HepG2 (cell line): Measurements from ENCODE around the gene LRRC45. TPM values are rescaled to one million over a fixed set of nuclear protein-coding genes. Genes with fewer than 3 reads are reported as not detected.

Experiments
- CEBPB ChIP-seq: IDR thresholded peaks from 2 replicates; pipeline ENCODE4 v1.6.1; 2011; ENCODE audit warnings: low read depth, low read length, improper control_type of control experiment, borderline replicate concordance
- GFI1 ChIP-seq: sonication (generic); formaldehyde crosslinking; IDR thresholded peaks from 2 replicates; pipeline ENCODE4 v1.5.0; 2020; ENCODE audit warnings: missing genetic modification reagents, mild to moderate bottlenecking, borderline replicate concordance
- HMG20B ChIP-seq: conservative IDR thresholded peaks from 2 replicates; pipeline ENCODE4 v1.6.1; 2016; ENCODE audit warnings: missing genetic modification reagents, missing compliant biosample characterization
- ISL2 ChIP-seq: sonication (generic); formaldehyde crosslinking; IDR thresholded peaks from 2 replicates; pipeline ENCODE4 v1.5.0; 2020; ENCODE audit warnings: missing genetic modification reagents
- JUND ChIP-seq: sonication (generic); formaldehyde crosslinking; IDR thresholded peaks from 2 replicates; pipeline ENCODE4 v1.8.0; 2022; ENCODE audit warnings: mild to moderate bottlenecking, missing genetic modification reagents
- KAT2B ChIP-seq: fragments of 150-350 bp; IDR thresholded peaks from 2 replicates; pipeline ENCODE4 v1.6.1; 2014; ENCODE audit warnings: low read depth, low read length, borderline replicate concordance
- KLF6 ChIP-seq: IDR thresholded peaks from 2 replicates; pipeline ENCODE4 v1.8.0; 2016; ENCODE audit warnings: missing biosample characterization, missing genetic modification reagents
- LCORL ChIP-seq, 2 experiments: fragments of 450-650 bp in 1 of 2; sonication (generic) in 1 of 2; formaldehyde crosslinking in 1 of 2; IDR thresholded peaks; 2 replicates each; pipeline versions ENCODE4 v1.5.0 to v1.6.1; 2017 to 2020; ENCODE audit warnings: antibody characterized with exemption in 1 of 2, missing genetic modification reagents in 1 of 2
- MATR3 ChIP-seq: sonication (generic); formaldehyde crosslinking; IDR thresholded peaks from 2 replicates; pipeline ENCODE4 v1.4.0; 2020; ENCODE audit warnings: missing genetic modification reagents
- NCOA1 ChIP-seq: sonication (generic); formaldehyde crosslinking; IDR thresholded peaks from 2 replicates; pipeline ENCODE4 v1.9.0; 2021; ENCODE audit warnings: missing genetic modification reagents
- PHF21A ChIP-seq: sonication (generic); formaldehyde crosslinking; IDR thresholded peaks from 2 replicates; pipeline ENCODE4 v1.5.0; 2020; ENCODE audit warnings: mild to moderate bottlenecking, missing genetic modification reagents
- PHF5A ChIP-seq: IDR thresholded peaks from one replicate; pipeline ENCODE4 v1.6.1; 2018; ENCODE audit warnings: low read depth, missing genetic modification reagents; ENCODE audit not compliant: unreplicated experiment
- POLR2AphosphoS5 ChIP-seq: IDR thresholded peaks from 2 replicates; pipeline ENCODE4 v1.6.1; 2012; ENCODE audit warnings: low read depth, low read length
- RARA ChIP-seq: IDR thresholded peaks from 2 replicates; pipeline ENCODE4 v1.6.1; 2016; ENCODE audit warnings: missing genetic modification reagents, missing compliant biosample characterization
- SMAD3 ChIP-seq: sonication (generic); formaldehyde crosslinking; IDR thresholded peaks from 2 replicates; pipeline ENCODE4 v1.4.0; 2020; ENCODE audit warnings: missing genetic modification reagents
- TEAD3 ChIP-seq: optimal IDR thresholded peaks from 2 replicates; pipeline ENCODE3; 2016; ENCODE audit warnings: borderline replicate concordance
- XRCC5 ChIP-seq: fragments of 200-400 bp; formaldehyde crosslinking; optimal IDR thresholded peaks from 2 replicates; pipeline ENCODE3; 2017; ENCODE audit warnings: mild to moderate bottlenecking, low read length
- ZBTB42 ChIP-seq: sonication (generic); formaldehyde crosslinking; IDR thresholded peaks from 2 replicates; pipeline ENCODE4 v1.5.0; 2020; ENCODE audit warnings: mild to moderate bottlenecking, missing genetic modification reagents
- ZC3H13 ChIP-seq: sonication (generic); formaldehyde crosslinking; IDR thresholded peaks from 2 replicates; pipeline ENCODE4 v1.8.1; 2023; ENCODE audit warnings: mild to moderate bottlenecking, missing genetic modification reagents, moderate library complexity
- ZFY ChIP-seq: sonication (generic); formaldehyde crosslinking; IDR thresholded peaks from 2 replicates; pipeline ENCODE4 v1.4.0; 2020; ENCODE audit warnings: missing genetic modification reagents
- ZNF143 ChIP-seq: sonication (generic); formaldehyde crosslinking; IDR thresholded peaks from 2 replicates; pipeline ENCODE4 v1.4.0; 2020; ENCODE audit warnings: missing genetic modification reagents
- ZNF274 ChIP-seq: sonication (generic); formaldehyde crosslinking; IDR thresholded peaks from 2 replicates; pipeline ENCODE4 v1.5.1; 2020; ENCODE audit warnings: mild to moderate bottlenecking, missing genetic modification reagents
- ZNF496 ChIP-seq: sonication (generic); formaldehyde crosslinking; IDR thresholded peaks from 2 replicates; pipeline ENCODE4 v1.8.1; 2023; ENCODE audit warnings: mild to moderate bottlenecking, moderate library complexity, missing genetic modification reagents; ENCODE audit not compliant: insufficient replicate concordance
- ZNF790 ChIP-seq: sonication (generic); formaldehyde crosslinking; IDR thresholded peaks from 2 replicates; pipeline ENCODE4 v1.8.0; 2022; ENCODE audit warnings: missing genetic modification reagents, mild to moderate bottlenecking, borderline replicate concordance
- ZNF850 ChIP-seq: sonication (generic); formaldehyde crosslinking; conservative IDR thresholded peaks from 2 replicates; pipeline ENCODE4 v1.9.0; 2021; ENCODE audit warnings: mild to moderate bottlenecking, missing genetic modification reagents
- polyA plus RNA-seq, 8 experiments: library from polyadenylated mRNA; depleted of rRNA in 3 of 8; stranded (reverse) in 7 of 8; unstranded in 1 of 8; fragments of >200 nt; fragmentation: Illumina TruSeq in 4 of 8; extraction: Trizol in 4 of 8; gene quantifications; 2 replicates each; pipeline versions ENCODE4 v1.2.1 to v1.2.3, GENCODE V29; 2011 to 2016; ENCODE audit warnings: low read depth in 4 of 8, missing spikeins in 1 of 8, mixed read lengths in 1 of 8; ENCODE audit not compliant: insufficient read depth in 1 of 8
- total RNA-seq, 5 experiments: library from RNA; depleted of rRNA; stranded (reverse); fragments of >200 nt; fragmentation: Illumina TruSeq; extraction: Trizol; gene quantifications; 2 replicates each; pipeline ENCODE4 v1.2.3, GENCODE V29; 2016; ENCODE audit warnings: low read depth in 1 of 5
- TF ChIP-seq, protein P1 (sequence below): IDR thresholded peaks from 2 replicates; pipeline ENCODE4 v1.6.1; 2016
- TF ChIP-seq, protein P2 (sequence below), 2 experiments: sonication (generic) in 1 of 2; formaldehyde crosslinking in 1 of 2; IDR thresholded peaks; 2 replicates each; pipeline versions ENCODE4 v1.5.1 to v1.6.1; 2011 to 2020; ENCODE audit warnings: borderline replicate concordance in 1 of 2, low read depth in 1 of 2, low read length in 1 of 2, mild to moderate bottlenecking in 1 of 2, missing genetic modification reagents in 1 of 2, moderate library complexity in 1 of 2
- TF ChIP-seq, protein P3 (sequence below): sonication (generic); formaldehyde crosslinking; IDR thresholded peaks from 2 replicates; pipeline ENCODE4 v1.8.0; 2022; ENCODE audit warnings: mild to moderate bottlenecking, missing genetic modification reagents, borderline replicate concordance

The LRRC45 gene
- total and polyA plus RNA-seq, 2 of the 13 experiments (the other 11 are each of a cell fraction or from before 2014, with no cell fraction given): 11.6 to 48.1 TPM

DNA sequence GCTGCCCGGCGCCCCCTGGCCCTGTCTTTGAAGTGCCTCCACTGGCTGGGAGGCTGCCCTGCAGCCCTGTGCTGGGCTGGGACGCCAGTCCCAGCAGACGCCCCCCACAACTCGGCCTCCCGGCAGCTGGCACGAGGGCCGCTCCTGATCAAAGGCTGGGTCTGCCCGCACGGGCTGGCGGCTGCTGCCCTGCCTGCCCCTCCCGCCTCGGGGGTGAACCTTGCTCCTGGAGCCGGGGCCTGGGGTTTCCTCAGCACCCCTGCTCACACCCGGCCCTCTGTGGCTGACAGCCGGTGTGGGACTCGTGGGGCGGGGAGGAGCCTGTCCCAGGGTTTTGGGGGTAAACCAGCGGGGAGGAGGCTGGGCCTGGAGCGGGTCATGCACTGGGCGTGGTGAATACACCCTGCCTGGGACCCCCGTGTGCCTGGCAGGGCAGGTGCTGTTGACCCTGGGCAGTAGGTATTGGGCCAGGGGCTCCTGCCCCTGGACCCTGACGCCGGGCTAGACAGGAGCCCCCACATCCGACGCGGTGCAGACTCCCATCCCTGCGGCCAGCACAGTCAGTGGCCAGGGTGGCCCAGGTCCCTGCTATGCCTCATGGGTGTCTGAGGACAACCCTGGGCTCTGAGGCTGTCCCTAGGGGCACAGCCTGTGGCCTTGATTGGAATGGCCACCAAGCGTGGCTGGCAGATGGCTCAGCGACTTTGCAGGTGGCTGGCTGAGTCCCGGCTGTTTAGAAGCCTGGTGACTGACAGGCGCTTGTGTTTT, 22.1 kb upstream of the LRRC45 start (continued):
- TF ChIP-seq GFI1 (peak; percentile 81), PHF21A (CRISPR knock-in tag) (peak; percentile 99), CEBPB (no peak), PHF5A (CRISPR knock-in tag) (peak; percentile 86), RARA (CRISPR knock-in tag) (peak; percentile 95), JUND (CRISPR knock-in tag) (peak; percentile 80), ISL2 (peak; percentile 94; the same call in 1 of the 2 replicates), KLF6 (CRISPR knock-in tag) (peak; percentile 89), SMAD3 (CRISPR knock-in tag) (peak; percentile 90), POLR2AphosphoS5 (peak; percentile 63), ZC3H13 (CRISPR knock-in tag) (peak; percentile 81), ZBTB42 (peak; percentile 60; the same call in 1 of the 2 replicates), XRCC5 (peak; percentile 87), HMG20B (CRISPR knock-in tag) (peak; percentile 90), ZNF496 (no peak), LCORL (IDR thresholded peaks at IDR 0.05) (no peak), LCORL (CRISPR knock-in tag; IDR thresholded peaks at IDR 0.05) (peak; percentile 99), NCOA1 (CRISPR knock-in tag) (peak; percentile 98), KAT2B (no peak), ZNF143 (peak; percentile 59; the same call in 1 of the 2 replicates), ZNF850 (CRISPR knock-in tag) (no peak), ZNF790 (CRISPR knock-in tag) (0 out of 2 replicates have a peak, but pooled peaks have one; percentile 39), TEAD3 (CRISPR knock-in tag) (peak; percentile 81), ZNF274 (CRISPR knock-in tag) (peak; percentile 75), ZFY (peak; percentile 68), MATR3 (CRISPR knock-in tag) (no peak)
- TF ChIP-seq, protein P1, sequence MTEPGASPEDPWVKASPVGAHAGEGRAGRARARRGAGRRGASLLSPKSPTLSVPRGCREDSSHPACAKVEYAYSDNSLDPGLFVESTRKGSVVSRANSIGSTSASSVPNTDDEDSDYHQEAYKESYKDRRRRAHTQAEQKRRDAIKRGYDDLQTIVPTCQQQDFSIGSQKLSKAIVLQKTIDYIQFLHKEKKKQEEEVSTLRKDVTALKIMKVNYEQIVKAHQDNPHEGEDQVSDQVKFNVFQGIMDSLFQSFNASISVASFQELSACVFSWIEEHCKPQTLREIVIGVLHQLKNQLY: peak; percentile 99
- TF ChIP-seq, protein P2, sequence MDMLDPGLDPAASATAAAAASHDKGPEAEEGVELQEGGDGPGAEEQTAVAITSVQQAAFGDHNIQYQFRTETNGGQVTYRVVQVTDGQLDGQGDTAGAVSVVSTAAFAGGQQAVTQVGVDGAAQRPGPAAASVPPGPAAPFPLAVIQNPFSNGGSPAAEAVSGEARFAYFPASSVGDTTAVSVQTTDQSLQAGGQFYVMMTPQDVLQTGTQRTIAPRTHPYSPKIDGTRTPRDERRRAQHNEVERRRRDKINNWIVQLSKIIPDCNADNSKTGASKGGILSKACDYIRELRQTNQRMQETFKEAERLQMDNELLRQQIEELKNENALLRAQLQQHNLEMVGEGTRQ (IDR thresholded peaks at IDR 0.05; ENCODE audit: low read depth, low read length): no peak
- TF ChIP-seq, protein P2 (CRISPR knock-in tag; IDR thresholded peaks at IDR 0.05; ENCODE audit: borderline replicate concordance): no peak
- TF ChIP-seq, protein P3, sequence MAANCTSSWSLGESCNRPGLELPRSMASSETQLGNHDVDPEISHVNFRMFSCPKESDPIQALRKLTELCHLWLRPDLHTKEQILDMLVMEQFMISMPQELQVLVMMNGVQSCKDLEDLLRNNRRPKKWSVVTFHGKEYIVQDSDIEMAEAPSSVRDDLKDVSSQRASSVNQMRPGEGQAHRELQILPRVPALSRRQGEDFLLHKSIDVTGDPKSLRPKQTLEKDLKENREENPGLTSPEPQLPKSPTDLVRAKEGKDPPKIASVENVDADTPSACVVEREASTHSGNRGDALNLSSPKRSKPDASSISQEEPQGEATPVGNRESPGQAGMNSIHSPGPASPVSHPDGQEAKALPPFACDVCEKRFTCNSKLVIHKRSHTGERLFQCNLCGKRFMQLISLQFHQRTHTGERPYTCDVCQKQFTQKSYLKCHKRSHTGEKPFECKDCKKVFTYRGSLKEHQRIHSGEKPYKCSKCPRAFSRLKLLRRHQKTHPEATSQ (CRISPR knock-in tag): no peak
